ENCODE data around the gene EPN1. TPM values are rescaled to one million over a fixed set of nuclear protein-coding genes. Genes with fewer than 3 reads are reported as not detected.

EPN1 gene
- total RNA-seq, 2 experiments from 2014 or later = 63.9 to 64.5 TPM

DNA sequence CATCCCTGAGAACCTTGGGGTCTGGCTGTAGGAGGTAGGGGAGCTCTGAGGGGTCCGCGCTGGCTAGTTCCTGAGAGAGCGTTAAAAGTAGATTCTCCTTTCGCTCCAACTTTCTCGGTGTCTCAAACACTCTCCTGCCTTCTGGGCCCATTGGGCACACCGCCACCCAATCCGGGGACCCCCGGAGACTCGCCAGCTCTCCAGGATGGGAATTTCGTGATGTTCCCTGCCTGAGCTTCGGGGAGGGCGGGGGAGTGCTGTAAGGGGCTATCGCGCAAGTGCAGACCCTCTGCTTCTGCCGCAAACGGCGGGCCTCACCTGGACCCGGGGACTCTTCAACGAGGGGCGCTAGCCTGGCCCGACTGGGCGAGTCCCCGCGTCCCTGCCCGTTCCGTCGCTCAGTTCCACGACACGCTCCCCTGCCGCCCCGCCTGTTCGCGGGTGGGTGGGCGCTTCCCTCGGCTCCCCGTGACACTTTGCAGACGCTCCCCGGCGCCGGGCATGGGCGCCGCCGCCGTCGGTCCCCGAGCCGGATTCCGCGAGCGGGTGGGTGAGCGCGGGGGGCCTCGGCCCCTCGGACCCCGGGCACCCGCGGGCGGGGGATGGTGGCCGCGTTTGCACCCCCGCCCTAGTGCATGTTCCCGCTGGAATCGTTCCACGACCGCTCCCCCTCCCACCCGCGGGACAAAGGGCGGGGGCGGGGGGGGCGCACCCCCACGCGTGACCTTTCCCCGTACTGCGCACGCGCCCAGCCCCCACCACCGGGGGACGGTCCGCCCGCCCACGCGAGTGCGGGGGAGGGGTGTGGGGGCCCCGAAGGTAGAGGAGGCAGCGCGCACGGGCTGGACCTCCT is 27.1 kb upstream of the EPN1 start, which contains the start of gene CCDC106:
Gene CCDC106 (plus strand): TSS at position 481 of the 853 bp plus-strand sequence. CDS start 835 bp downstream, outside the sequence.
- Mint-ChIP-seq H3K4me3 (peak within 1 kb of the TSS; percentile 48), H3K27ac (peak within 1 kb of the TSS; percentile 26), H3K9me3 (no peaks in the 10 kb centered on the region), H3K36me3 (ENCODE audit: low read depth) (peaks cover 17% of the 10 kb centered on the region), H3K27me3 (no peaks in the 10 kb centered on the region), H3K4me1 (peaks cover 39% of the 10 kb centered on the region)
- ChIA-PET CTCF (interaction anchor here (1.5 to 2.4 kb wide), 4 partner anchors 9 to 144 kb away, joined by 4 to 19 read pairs (median 6); no protein-coding TSS in a partner anchor), POLR2A (interaction anchor here (1.0 to 1.9 kb wide), 8 partner anchors 9 to 24 kb away, joined by 3 to 7 read pairs (median 4); partner anchors contain the start of gene ZNF784)
- DNase-seq = peak; percentile 30

- POLR2A ChIA-PET = interaction anchor here (1.0 to 1.7 kb wide), 5 partner anchors 8 to 50 kb away, joined by 3 to 7 read pairs (median 4); partner anchors contain the start of genes FIZ1 and ZNF784
These were observed 26.3 kb upstream of the EPN1 start for GRCh38 chr19:55648585-55649267.

GRCh38 chr19:55649268-55650125 is 25.5 kb upstream of the EPN1 start:
- Mint-ChIP-seq H3K27me3 (no peaks in the 10 kb centered on the region), H3K4me3 (peak overlapping the region; percentile 49), H3K4me1 (peaks cover 29% of the 10 kb centered on the region), H3K36me3 (ENCODE audit: low read depth) (peaks cover 12% of the 10 kb centered on the region), H3K9me3 (no peaks in the 10 kb centered on the region), H3K27ac (no peak overlapping the region)
- ChIA-PET POLR2A (interaction anchor here (1.7 kb wide), 3 partner anchors 11 to 50 kb away, joined by 4 to 7 read pairs (median 4); partner anchors contain the start of gene FIZ1), CTCF (no interaction called here)
- no peak for DNase-seq

More at GRCh38 chr19:55648585-55649267, 26.3 kb upstream of the EPN1 start:
- peaks cover 36% of the 10 kb centered on the region for H3K4me1 Mint-ChIP-seq
- CTCF ChIA-PET = interaction anchor here (2.4 kb wide), 1 partner anchor 15 kb away, joined by 19 read pairs; no protein-coding TSS in a partner anchor
- peak overlapping the region; percentile 43 for H3K4me3 Mint-ChIP-seq
- no peaks in the 10 kb centered on the region for H3K9me3 Mint-ChIP-seq
- no peaks in the 10 kb centered on the region for H3K27me3 Mint-ChIP-seq
- no peak for DNase-seq
- H3K36me3 Mint-ChIP-seq (ENCODE audit: low read depth) = peaks cover 12% of the 10 kb centered on the region
- no peak overlapping the region for H3K27ac Mint-ChIP-seq

DNA sequence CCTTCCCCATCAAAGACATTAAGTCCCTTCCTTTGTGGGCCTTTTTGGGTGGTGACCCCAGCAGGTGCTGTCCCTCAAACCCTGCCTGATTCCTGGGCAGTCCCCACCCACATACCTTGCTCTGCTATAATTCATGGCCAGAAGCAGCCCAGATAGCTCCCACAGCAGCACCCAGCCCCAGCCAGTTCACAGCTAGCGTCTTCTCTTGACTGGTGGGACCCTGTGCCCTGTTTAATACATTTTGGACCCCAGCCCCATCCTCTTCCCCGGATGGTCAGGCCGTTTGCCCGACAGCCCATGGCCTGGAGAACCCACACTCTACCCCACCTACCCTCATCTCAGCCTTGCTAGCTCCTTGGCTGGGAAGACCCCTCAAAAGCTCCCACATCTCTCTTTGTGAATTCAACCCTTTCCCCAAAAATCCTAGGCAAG is 24.9 kb upstream of the EPN1 start:
- ChIA-PET POLR2A (interaction anchor here (1.7 kb wide), 1 partner anchor 51 kb away, joined by 4 read pairs; the partner anchor contains the start of gene FIZ1), CTCF (no interaction called here)
- peaks cover 26% of the 10 kb centered on the region for H3K4me1 Mint-ChIP-seq
- H3K9me3 Mint-ChIP-seq = no peaks in the 10 kb centered on the region
- no peak for DNase-seq
- H3K4me3 Mint-ChIP-seq = no peak overlapping the region
- peaks cover 12% of the 10 kb centered on the region for H3K36me3 Mint-ChIP-seq (ENCODE audit: low read depth)
- no peak overlapping the region for H3K27ac Mint-ChIP-seq
- no peaks in the 10 kb centered on the region for H3K27me3 Mint-ChIP-seq

GRCh38 chr19:55650602-55651230 is 24.3 kb upstream of the EPN1 start:
- no peak for DNase-seq
- no peaks in the 10 kb centered on the region for H3K9me3 Mint-ChIP-seq
- no peak overlapping the region for H3K4me3 Mint-ChIP-seq
- H3K36me3 Mint-ChIP-seq (ENCODE audit: low read depth) = peaks cover 12% of the 10 kb centered on the region
- CTCF ChIA-PET = no interaction called here
- POLR2A ChIA-PET = no interaction called here
- peaks cover 22% of the 10 kb centered on the region for H3K4me1 Mint-ChIP-seq
- no peak overlapping the region for H3K27ac Mint-ChIP-seq
- no peaks in the 10 kb centered on the region for H3K27me3 Mint-ChIP-seq

- CTCF ChIA-PET = no interaction called here
- no peaks in the 10 kb centered on the region for H3K9me3 Mint-ChIP-seq
- POLR2A ChIA-PET = no interaction called here
- no peak overlapping the region for H3K4me3 Mint-ChIP-seq
- peaks cover 27% of the 10 kb centered on the region for H3K4me1 Mint-ChIP-seq
- no peak overlapping the region for H3K27ac Mint-ChIP-seq
- H3K36me3 Mint-ChIP-seq (ENCODE audit: low read depth) = peaks cover 16% of the 10 kb centered on the region
- H3K27me3 Mint-ChIP-seq = no peaks in the 10 kb centered on the region
- no peak for DNase-seq
These were observed 23.8 kb upstream of the EPN1 start for GRCh38 chr19:55651236-55651635.

GRCh38 chr19:55652311-55653128 is 22.5 kb upstream of the EPN1 start:
- Mint-ChIP-seq H3K27ac (no peak overlapping the region), H3K4me1 (peaks cover 35% of the 10 kb centered on the region), H3K27me3 (no peaks in the 10 kb centered on the region), H3K36me3 (ENCODE audit: low read depth) (peaks cover 22% of the 10 kb centered on the region), H3K9me3 (no peaks in the 10 kb centered on the region), H3K4me3 (peak overlapping the region; percentile 24)
- ChIA-PET POLR2A (interaction anchor here (0.6 to 2.5 kb wide), 3 partner anchors 10 to 21 kb away, joined by 3 to 23 read pairs (median 3); partner anchors contain the start of gene ZNF581), CTCF (interaction anchor here (0.7 to 3.0 kb wide), 11 partner anchors 8 to 572 kb away, joined by 3 to 25 read pairs (median 4); partner anchors contain the start of genes FIZ1, ZNF524, ZNF581 and ZNF865)
- no peak for DNase-seq

GRCh38 chr19:55653651-55654322 is 21.2 kb upstream of the EPN1 start:
- H3K4me3 Mint-ChIP-seq = peak overlapping the region; percentile 83
- peaks cover 40% of the 10 kb centered on the region for H3K4me1 Mint-ChIP-seq
- no peaks in the 10 kb centered on the region for H3K27me3 Mint-ChIP-seq
- ChIA-PET CTCF (interaction anchor here (0.7 to 3.0 kb wide), 33 partner anchors 8 to 1464 kb away, joined by 3 to 25 read pairs (median 4); partner anchors contain the start of genes EPN1, FIZ1, KMT5C and MBOAT7), POLR2A (interaction anchor here (0.6 to 2.5 kb wide), 17 partner anchors 9 to 246 kb away, joined by 3 to 23 read pairs (median 5); partner anchors contain the start of genes FIZ1, NAT14, UBE2S and ZNF524)
- DNase-seq = peak; percentile 98
- H3K36me3 Mint-ChIP-seq (ENCODE audit: low read depth) = peaks cover 27% of the 10 kb centered on the region
- H3K27ac Mint-ChIP-seq = peak overlapping the region; percentile 94
- H3K9me3 Mint-ChIP-seq = no peaks in the 10 kb centered on the region

GRCh38 chr19:55654323-55654867 is 20.6 kb upstream of the EPN1 start:
- CTCF ChIA-PET = interaction anchor here (0.6 to 3.0 kb wide), 24 partner anchors 9 to 1465 kb away, joined by 3 to 25 read pairs (median 5); partner anchors contain the start of genes EPN1, FIZ1, KMT5C and MBOAT7

More at GRCh38 chr19:55654323-55654867, 20.6 kb upstream of the EPN1 start:
- Mint-ChIP-seq H3K36me3 (ENCODE audit: low read depth) (peaks cover 29% of the 10 kb centered on the region), H3K9me3 (no peaks in the 10 kb centered on the region), H3K27ac (peak overlapping the region; percentile 94), H3K27me3 (no peaks in the 10 kb centered on the region), H3K4me3 (peak overlapping the region; percentile 83), H3K4me1 (peaks cover 41% of the 10 kb centered on the region)
- POLR2A ChIA-PET = interaction anchor here (0.5 to 2.5 kb wide), 22 partner anchors 10 to 315 kb away, joined by 3 to 23 read pairs (median 4); partner anchors contain the start of genes FIZ1, KMT5C, NAT14 and TMEM238
- DNase-seq = peak; percentile 100

Measured in activated CD4-positive, alpha-beta memory T cell treated with anti-CD3 and anti-CD28 coated beads, Interleukin-2, amount 10 ng/mL, durations not matched to agents 7 days and 5 days (primary cell).